GM12891 (cell line): ENCODE results near the gene RAPGEF2.

Experiments used
- PAX5 ChIP-seq: IDR thresholded peaks from 2 replicates; pipeline ENCODE4 v1.6.1; 2011; ENCODE audit warnings: low read length, moderate library complexity, mild to moderate bottlenecking; ENCODE audit not compliant: insufficient read depth, severe bottlenecking
- POLR2A ChIP-seq: IDR thresholded peaks from 2 replicates; pipeline ENCODE4 v1.6.1; 2011; ENCODE audit warnings: low read depth, low read length, control low read depth
- TAF1 ChIP-seq: IDR thresholded peaks from 2 replicates; pipeline ENCODE4 v1.6.1; 2011; ENCODE audit warnings: low read depth, low read length, control low read depth

GRCh38 chr4:159353422-159354116 is 250.7 kb downstream of the RAPGEF2 start:
- TF ChIP-seq POLR2A (no peak), TAF1 (no peak), PAX5 (no peak)
